GM12878 (cell line): ENCODE results near the gene RAB44. TPM values are rescaled to one million over a fixed set of nuclear protein-coding genes. Genes with fewer than 3 reads are reported as not detected.

Experiments used
- ATAC-seq: fragments of 200-7000 bp; cut with Tn5 transposase; 3 replicates; pipeline ENCODE4 v1.9.1; 2020; ENCODE audit warnings: mild to moderate bottlenecking, moderate library complexity
- BruUV-seq: library from RNA; stranded (reverse); fragments of 400-500 nt; replicated peaks from 2 replicates; lab custom pipeline; 2021; lab: Mats Ljungman, UMichigan
- CTCF ChIA-PET: fragments of 300-600 bp; sonication (Branson Sonifier 250); formaldehyde crosslinking; extraction: SDS; loops from one replicate; lab custom pipeline; 2021; ENCODE audit warnings: inconsistent platforms; lab: Yijun Ruan, JAX
- POLR2A ChIA-PET: fragments of 350-600 bp; formaldehyde crosslinking; extraction: SDS; loops from one replicate; lab custom pipeline; 2021; ENCODE audit warnings: inconsistent platforms; lab: Charles Lee
- RAD21 ChIA-PET: fragments of 300-600 bp; sonication (Branson Sonifier 250); formaldehyde crosslinking; loops from one replicate; lab custom pipeline; 2023; ENCODE audit warnings: antibody characterized with exemption; ENCODE audit not compliant: unreplicated experiment; lab: Charles Lee
- SMC1A ChIA-PET: fragments of 300-600 bp; sonication (Branson Sonifier 250); formaldehyde crosslinking; loops from one replicate; lab custom pipeline; 2023; ENCODE audit not compliant: unreplicated experiment, uncharacterized antibody; lab: Charles Lee
- DNase-seq: peaks from one replicate; pipeline ENCODE4 v3.0.0-alpha.2; 2011; ENCODE audit warnings: low read depth, low spot score
- FAIRE-seq: peaks from 3 replicates; lab custom pipeline; 2011; peaks lifted over from hg19 to GRCh38; lab: Jason Lieb, UNC
- H2AFZ ChIP-seq: 2 replicates; pipeline ENCODE4 v1.6.0; 2011; ENCODE audit warnings: low read depth, low read length, control low read depth; ENCODE audit not compliant: control insufficient read depth
- H3K27ac ChIP-seq: 2 replicates; pipeline ENCODE4 v1.5.1; 2011; ENCODE audit warnings: control low read depth; ENCODE audit not compliant: control insufficient read depth, insufficient read depth
- H3K27me3 ChIP-seq, 2 experiments: replicated peaks in 1 of 2; 2 replicates each; pipeline versions ENCODE4 v1.6.0 to v1.6.1; 2011; ENCODE audit warnings: low read length in 1 of 2; ENCODE audit not compliant: control insufficient read depth in 2 of 2, insufficient read depth in 2 of 2
- H3K36me3 ChIP-seq, 2 experiments: 2 replicates each; pipeline ENCODE4 v1.5.1; 2011; ENCODE audit warnings: low read length in 1 of 2; ENCODE audit not compliant: control insufficient read depth in 2 of 2, insufficient read depth in 2 of 2
- H3K4me1 ChIP-seq: 2 replicates; pipeline ENCODE4 v1.6.1; 2011; ENCODE audit warnings: mild to moderate bottlenecking, low read length, moderate library complexity, mixed read lengths; ENCODE audit not compliant: control insufficient read depth, insufficient read depth
- H3K4me2 ChIP-seq: 2 replicates; pipeline ENCODE4 v1.6.0; 2011; ENCODE audit warnings: control low read depth; ENCODE audit not compliant: control insufficient read depth, insufficient read depth
- H3K4me3 ChIP-seq: fragments of 200-600 bp; sonication (generic); 2 replicates; pipeline ENCODE4 v1.5.1; 2016
- H3K79me2 ChIP-seq: 2 replicates; pipeline ENCODE4 v1.6.0; 2011; ENCODE audit warnings: low read length; ENCODE audit not compliant: control insufficient read depth, insufficient read depth
- H3K9ac ChIP-seq: 2 replicates; pipeline ENCODE4 v1.8.0; 2011; ENCODE audit warnings: low read length, control low read depth, mixed read lengths; ENCODE audit not compliant: control insufficient read depth, insufficient read depth
- H3K9me3 ChIP-seq: replicated peaks from 3 replicates; pipeline ENCODE4 v1.5.1; 2011; ENCODE audit warnings: mild to moderate bottlenecking, low read length; ENCODE audit not compliant: control insufficient read depth, insufficient read depth
- H4K20me1 ChIP-seq: 2 replicates; pipeline ENCODE4 v1.6.0; 2011; ENCODE audit not compliant: control insufficient read depth, insufficient read depth
- BACH1 ChIP-seq: fragments of 450-650 bp; IDR thresholded peaks from 2 replicates; pipeline ENCODE4 v1.6.1; 2017; ENCODE audit warnings: mild to moderate bottlenecking, borderline replicate concordance
- BHLHE40 ChIP-seq, 2 experiments: fragments of 450-650 bp in 1 of 2; IDR thresholded peaks; 2 replicates each; pipeline ENCODE4 v1.6.1; 2011 to 2017; ENCODE audit warnings: low read depth in 2 of 2, borderline replicate concordance in 1 of 2, improper control_type of control experiment in 1 of 2, low read length in 1 of 2, mild to moderate bottlenecking in 1 of 2
- IKZF2 ChIP-seq, 2 experiments: fragments of 450-650 bp; IDR thresholded peaks; 2 replicates each; pipeline ENCODE4 v1.6.1; 2017; ENCODE audit warnings: mild to moderate bottlenecking in 2 of 2, moderate library complexity in 2 of 2
- MTA3 ChIP-seq: IDR thresholded peaks from 2 replicates; pipeline ENCODE4 v1.6.1; 2012; ENCODE audit warnings: low read length, inconsistent platforms, borderline replicate concordance
- MYC ChIP-seq: IDR thresholded peaks from 2 replicates; pipeline ENCODE4 v1.6.1; 2011; ENCODE audit warnings: mild to moderate bottlenecking, low read length, moderate library complexity, inconsistent platforms; ENCODE audit not compliant: insufficient read depth, insufficient replicate concordance, insufficient read length, severe bottlenecking
- NFXL1 ChIP-seq: fragments of 450-650 bp; IDR thresholded peaks from 2 replicates; pipeline ENCODE4 v1.6.1; 2017; ENCODE audit warnings: antibody characterized with exemption, mild to moderate bottlenecking, borderline replicate concordance
- NR2C2 ChIP-seq: IDR thresholded peaks from 2 replicates; pipeline ENCODE4 v1.6.1; 2011; ENCODE audit warnings: borderline replicate concordance, low read depth; ENCODE audit not compliant: control insufficient read depth, insufficient read length
- WGBS: methylation state at CpG from one replicate; pipeline ENCODE4 v1.1.6; 2016; ENCODE audit warnings: low lambda C conversion rate; ENCODE audit not compliant: insufficient replicate concordance, insufficient coverage; ENCODE audit errors: missing lambda C conversion rate; 5-methylcytosine and 5-hydroxymethylcytosine counted together
- in situ Hi-C: fragments of 300-500 bp; cut with MboI; formaldehyde crosslinking; loops from 9 replicates; pipeline ENCODE4 v1.14.3; 2018; ENCODE audit warnings: mixed read lengths
- intact Hi-C: fragments of 100-400 bp; cut with micrococcal nuclease; formaldehyde crosslinking; loops from one replicate; pipeline ENCODE4 v1.14.2; 2022; ENCODE audit not compliant: unreplicated experiment
- polyA plus RNA-seq, 11 experiments: library from polyadenylated mRNA; depleted of rRNA in 4 of 11; unstranded in 6 of 11; stranded (reverse) in 5 of 11; fragments of >200 nt; fragmentation: Nextera tagmentation in 4 of 11; fragmentation: Illumina TruSeq in 1 of 11; extraction: Ambion mirVana in 4 of 11; extraction: Trizol in 1 of 11; gene quantifications; 1 replicate in 1 of 11; 2 replicates in 10 of 11; pipeline versions ENCODE4 v1.2.1 to v1.2.3, GENCODE V29; 2011 to 2016; ENCODE audit warnings: inconsistent platforms in 2 of 11, missing spikeins in 2 of 11, low read depth in 1 of 11
- total RNA-seq, 4 experiments: library from RNA; depleted of rRNA in 3 of 4; stranded (reverse); fragments of >200 nt in 3 of 4; fragmentation: Illumina TruSeq in 1 of 4; extraction: Trizol in 1 of 4; gene quantifications; 2 replicates each; pipeline versions ENCODE4 v1.2.1 to v1.2.3, GENCODE V29; 2013 to 2021
- TF ChIP-seq, protein P1 (sequence below): fragments of 450-650 bp; IDR thresholded peaks from 2 replicates; pipeline ENCODE4 v1.6.1; 2017; ENCODE audit warnings: mild to moderate bottlenecking

RAB44 gene
- total and polyA plus RNA-seq, 10 of the 15 experiments (the other 5 are each of a cell fraction or from before 2014, with no cell fraction given): 0.01 to 0.08 (median 0.05) TPM; not detected in 2

DNA sequence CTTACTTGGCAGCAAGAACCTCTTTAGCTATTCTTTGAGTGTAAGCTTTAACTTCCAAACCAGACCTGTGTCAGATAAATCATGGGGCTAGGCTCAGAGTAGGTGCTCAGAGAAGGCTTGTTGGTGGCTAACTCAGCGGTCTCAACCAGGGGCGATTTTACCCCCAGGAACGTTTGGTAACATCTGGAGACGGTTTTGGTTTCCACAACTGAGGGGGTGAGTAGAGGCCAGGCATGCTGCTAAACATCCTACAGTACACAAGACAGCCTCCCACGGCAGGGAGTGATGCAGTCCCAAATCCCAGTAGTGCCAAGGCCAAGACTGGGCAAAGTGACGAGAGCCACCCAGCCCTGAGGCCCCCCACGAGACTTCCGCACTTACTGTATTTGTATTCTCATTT, 59.2 kb downstream of the RAB44 start:
- DNase-seq (no peak), FAIRE-seq (no peak), ATAC-seq (no peak; the same call in 2 of the 3 replicates)
- TSS peak; percentile 80 for BruUV-seq
- H3K9ac ChIP-seq: peak overlapping the region; percentile 73
- no peaks in the 10 kb centered on the region for H3K9me3 ChIP-seq
- SMC1A ChIA-PET: interaction anchor here (0.7 to 9.7 kb wide), 13 partner anchors 24 to 159 kb away, joined by 3 to 120 read pairs (median 5); partner anchors contain the start of gene CDKN1A
- intact Hi-C loops (no loop called here), in situ Hi-C loops (no loop called here)
- H3K4me1 ChIP-seq: peaks cover 64% of the 10 kb centered on the region
- CTCF ChIA-PET: interaction anchor here (0.7 to 9.5 kb wide), 11 partner anchors 9 to 141 kb away, joined by 3 to 121 read pairs (median 6); no protein-coding TSS in a partner anchor
- peak overlapping the region; percentile 66 for H3K4me3 ChIP-seq
- peak overlapping the region; percentile 99 for H3K4me2 ChIP-seq
- peaks cover 17% of the 10 kb centered on the region for H3K79me2 ChIP-seq
- 2% methylated on average over 8 of the region's 8 CpGs for WGBS
- H3K27ac ChIP-seq: peak overlapping the region; percentile 80
- H3K36me3 ChIP-seq: no peaks in the 10 kb centered on the region; a peak in 1 of 4 replicates
- H2AFZ ChIP-seq: peak overlapping the region; percentile 22
- H4K20me1 ChIP-seq: no peaks in the 10 kb centered on the region; the same call in 1 of the 2 replicates
- H3K27me3 ChIP-seq: no peaks in the 10 kb centered on the region
- POLR2A ChIA-PET: interaction anchor here (0.5 to 6.1 kb wide), 5 partner anchors 31 to 365 kb away, joined by 5 to 57 read pairs (median 9); partner anchors contain the start of gene CDKN1A
- 0 out of 2 replicates have a peak, but pooled peaks have one; percentile 33 for TF ChIP-seq MTA3
- TF ChIP-seq BHLHE40 (IDR thresholded peaks at IDR 0.05; ENCODE audit: borderline replicate concordance in 1 of 2, low read depth in 2 of 2, low read length in 1 of 2): peak in 1 of 2 experiments; percentile 3; a peak in 1 of 4 replicates
- no peak for TF ChIP-seq NFXL1
- no peak for TF ChIP-seq MYC
- TF ChIP-seq NR2C2: no peak
- 0 out of 4 replicates have a peak, but pooled peaks of 1 of the 2 experiments have one; percentile 4 for TF ChIP-seq IKZF2 (IDR thresholded peaks at IDR 0.05)
- TF ChIP-seq BACH1: no peak
- TF ChIP-seq, protein P1, sequence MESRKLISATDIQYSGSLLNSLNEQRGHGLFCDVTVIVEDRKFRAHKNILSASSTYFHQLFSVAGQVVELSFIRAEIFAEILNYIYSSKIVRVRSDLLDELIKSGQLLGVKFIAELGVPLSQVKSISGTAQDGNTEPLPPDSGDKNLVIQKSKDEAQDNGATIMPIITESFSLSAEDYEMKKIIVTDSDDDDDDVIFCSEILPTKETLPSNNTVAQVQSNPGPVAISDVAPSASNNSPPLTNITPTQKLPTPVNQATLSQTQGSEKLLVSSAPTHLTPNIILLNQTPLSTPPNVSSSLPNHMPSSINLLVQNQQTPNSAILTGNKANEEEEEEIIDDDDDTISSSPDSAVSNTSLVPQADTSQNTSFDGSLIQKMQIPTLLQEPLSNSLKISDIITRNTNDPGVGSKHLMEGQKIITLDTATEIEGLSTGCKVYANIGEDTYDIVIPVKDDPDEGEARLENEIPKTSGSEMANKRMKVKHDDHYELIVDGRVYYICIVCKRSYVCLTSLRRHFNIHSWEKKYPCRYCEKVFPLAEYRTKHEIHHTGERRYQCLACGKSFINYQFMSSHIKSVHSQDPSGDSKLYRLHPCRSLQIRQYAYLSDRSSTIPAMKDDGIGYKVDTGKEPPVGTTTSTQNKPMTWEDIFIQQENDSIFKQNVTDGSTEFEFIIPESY: no peak
- RAD21 ChIA-PET: interaction anchor here (0.6 to 8.6 kb wide), 7 partner anchors 9 to 149 kb away, joined by 3 to 124 read pairs (median 9); partner anchors contain the start of gene CDKN1A
